CD4-positive, CD25-positive, alpha-beta regulatory T cell (primary cell): ENCODE measurements around the gene MLLT10. TPM values are rescaled to one million over a fixed set of nuclear protein-coding genes. Genes with fewer than 3 reads are reported as not detected.

Experiments used
- ATAC-seq, 2 donors: fragments of 150-1000 bp; cut with Tn5 transposase; one replicate each; pipeline ENCODE4 v1.10.0; 2021; ENCODE audit warnings: low read depth in 2 of 2, moderate number of reproducible peaks in 2 of 2, moderate library complexity in 1 of 2
- DNase-seq, 3 donors: peaks; one replicate each; pipeline versions ENCODE4 v3.0.0 to v3.0.0-alpha.2; 2012 to 2022; ENCODE audit warnings: mixed read lengths in 1 of 3
- H3K27ac ChIP-seq: one replicate; pipeline ENCODE4 v1.7.0; 2013; ENCODE audit warnings: mild to moderate bottlenecking, low read length; ENCODE audit not compliant: insufficient read depth, poor library complexity, severe bottlenecking
- H3K27me3 ChIP-seq: one replicate; pipeline ENCODE4 v1.7.0; 2013; ENCODE audit warnings: low read length; ENCODE audit not compliant: control insufficient read depth, insufficient read depth
- H3K36me3 ChIP-seq: one replicate; pipeline ENCODE4 v1.7.0; 2013; ENCODE audit warnings: mild to moderate bottlenecking, low read length, moderate library complexity; ENCODE audit not compliant: control insufficient read depth, insufficient read depth
- H3K4me1 ChIP-seq: 2 replicates; pipeline ENCODE4 v1.7.0; 2013; ENCODE audit warnings: mild to moderate bottlenecking, low read length; ENCODE audit not compliant: insufficient read depth, control insufficient read depth, poor library complexity, severe bottlenecking
- H3K4me3 ChIP-seq: one replicate; pipeline ENCODE4 v1.7.0; 2013; ENCODE audit warnings: low read depth, mild to moderate bottlenecking, low read length, moderate library complexity
- H3K9me3 ChIP-seq, 2 experiments: 1 replicate in 1 of 2; 2 replicates in 1 of 2; pipeline ENCODE4 v1.7.0; 2013; ENCODE audit warnings: low read length in 2 of 2, mild to moderate bottlenecking in 1 of 2, moderate library complexity in 1 of 2; ENCODE audit not compliant: control insufficient read depth in 2 of 2
- H3K27ac Mint-ChIP-seq, 3 donors: one replicate each; pipeline ENCODE4 v1.8.0; 2020 to 2022; ENCODE audit warnings: mild to moderate bottlenecking in 3 of 3, mixed read lengths in 3 of 3, moderate library complexity in 2 of 3
- H3K27me3 Mint-ChIP-seq: one replicate; pipeline ENCODE4 v1.8.0; 2022; ENCODE audit warnings: mild to moderate bottlenecking, mixed read lengths
- H3K36me3 Mint-ChIP-seq: one replicate; pipeline ENCODE4 v1.8.0; 2020; ENCODE audit warnings: mixed read lengths
- H3K4me1 Mint-ChIP-seq, 4 donors: one replicate each; pipeline ENCODE4 v1.8.0; 2020 to 2022; ENCODE audit warnings: mixed read lengths in 4 of 4, mild to moderate bottlenecking in 1 of 4
- H3K4me3 Mint-ChIP-seq, 4 donors: one replicate each; pipeline ENCODE4 v1.8.0; 2020 to 2022; ENCODE audit warnings: mild to moderate bottlenecking in 4 of 4, mixed read lengths in 4 of 4, moderate library complexity in 3 of 4
- H3K9me3 Mint-ChIP-seq, 7 donors: one replicate each; pipeline ENCODE4 v1.8.0; 2020 to 2022; ENCODE audit warnings: mixed read lengths in 7 of 7, mild to moderate bottlenecking in 3 of 7, moderate library complexity in 2 of 7
- polyA plus RNA-seq, 4 donors: library from polyadenylated mRNA; unstranded; fragments of 300-500 nt; fragmentation: Illumina TruSeq; gene quantifications; one replicate each; pipeline ENCODE4 v1.2.3, GENCODE V29; 2021
- total RNA-seq: library from RNA; stranded (reverse); gene quantifications from one replicate; pipeline ENCODE4 v1.2.3, GENCODE V29; 2022

MLLT10 gene
- total and polyA plus RNA-seq, 5 donors from 2014 or later, result 5.8 to 81.9 (median 8.1) TPM

GRCh38 chr10:21692916-21693315, 158.9 kb downstream of the MLLT10 start:
- H3K27me3 Mint-ChIP-seq, result no peaks in the 10 kb centered on the region
- peaks cover 51% of the 10 kb centered on the region for H3K36me3 Mint-ChIP-seq
- DNase-seq, result no peak

GRCh38 chr10:21693418-21693817, 159.4 kb downstream of the MLLT10 start:
- H3K4me3 Mint-ChIP-seq, result no peak overlapping the region
- no peak for DNase-seq
- no peaks in the 10 kb centered on the region for H3K9me3 ChIP-seq
- no peak for ATAC-seq
- H3K27me3 Mint-ChIP-seq, result no peaks in the 10 kb centered on the region
- H3K36me3 ChIP-seq, result peaks cover 20% of the 10 kb centered on the region
- no peaks in the 10 kb centered on the region for H3K27me3 ChIP-seq
- H3K4me1 Mint-ChIP-seq, result peaks cover 13 to 23% (median 16%) of the 10 kb centered on the region in 4 donors
- H3K27ac ChIP-seq, result no peak overlapping the region
- peaks cover 3% of the 10 kb centered on the region for H3K4me1 ChIP-seq
- H3K4me3 ChIP-seq, result no peak overlapping the region
- H3K9me3 Mint-ChIP-seq, result peaks cover 0 to 3% (median 0%) of the 10 kb centered on the region in 7 donors
- peaks cover 54% of the 10 kb centered on the region for H3K36me3 Mint-ChIP-seq
- peak overlapping the region in 2 of 3 donors; percentile 0 to 2 for H3K27ac Mint-ChIP-seq

More at GRCh38 chr10:21692916-21693315, 158.9 kb downstream of the MLLT10 start:
- no peak overlapping the region for H3K27ac ChIP-seq
- no peak overlapping the region for H3K27ac Mint-ChIP-seq
- H3K36me3 ChIP-seq, result peaks cover 18% of the 10 kb centered on the region
- peaks cover 12 to 23% (median 15%) of the 10 kb centered on the region in 4 donors for H3K4me1 Mint-ChIP-seq
- no peaks in the 10 kb centered on the region for H3K9me3 ChIP-seq
- peaks cover 3% of the 10 kb centered on the region for H3K4me1 ChIP-seq
- H3K4me3 ChIP-seq, result no peak overlapping the region
- H3K27me3 ChIP-seq, result no peaks in the 10 kb centered on the region
- no peak overlapping the region for H3K4me3 Mint-ChIP-seq
- ATAC-seq, result no peak
- H3K9me3 Mint-ChIP-seq, result peaks cover 0 to 3% (median 0%) of the 10 kb centered on the region in 7 donors

- H3K4me3 Mint-ChIP-seq, result no peak overlapping the region
- H3K9me3 Mint-ChIP-seq, result peaks cover 0 to 8% (median 2%) of the 10 kb centered on the region in 7 donors
- no peak overlapping the region for H3K27ac Mint-ChIP-seq
- no peaks in the 10 kb centered on the region for H3K27me3 Mint-ChIP-seq
- no peak overlapping the region for H3K4me3 ChIP-seq
- peaks cover 22% of the 10 kb centered on the region for H3K36me3 ChIP-seq
- H3K4me1 ChIP-seq, result peaks cover 3% of the 10 kb centered on the region
- no peak overlapping the region for H3K27ac ChIP-seq
- DNase-seq, result no peak
- peaks cover 5% of the 10 kb centered on the region in 2 experiments for H3K9me3 ChIP-seq
- peaks cover 12 to 23% (median 15%) of the 10 kb centered on the region in 4 donors for H3K4me1 Mint-ChIP-seq
- no peak for ATAC-seq
- H3K36me3 Mint-ChIP-seq, result peaks cover 61% of the 10 kb centered on the region
- no peaks in the 10 kb centered on the region for H3K27me3 ChIP-seq
Measured at GRCh38 chr10:21694631-21695030, 160.6 kb downstream of the MLLT10 start.

GRCh38 chr10:21696302-21696701, 162.3 kb downstream of the MLLT10 start:
- Mint-ChIP-seq H3K4me3 (no peak overlapping the region), H3K27ac (no peak overlapping the region), H3K36me3 (peaks cover 64% of the 10 kb centered on the region), H3K27me3 (no peaks in the 10 kb centered on the region), H3K9me3 (peaks cover 0 to 24% (median 6%) of the 10 kb centered on the region in 7 donors), H3K4me1 (peaks cover 11 to 22% (median 15%) of the 10 kb centered on the region in 4 donors)
- Histone ChIP-seq H3K36me3 (peaks cover 23% of the 10 kb centered on the region), H3K4me1 (peaks cover 3% of the 10 kb centered on the region), H3K27ac (no peak overlapping the region), H3K4me3 (no peak overlapping the region), H3K27me3 (no peaks in the 10 kb centered on the region), H3K9me3 (peaks cover 17 to 19% of the 10 kb centered on the region in 2 experiments)
- DNase-seq (no peak), ATAC-seq (no peak)

- Mint-ChIP-seq H3K4me1 (peaks cover 14 to 40% (median 29%) of the 10 kb centered on the region in 4 donors), H3K9me3 (peaks cover 0 to 27% (median 12%) of the 10 kb centered on the region in 7 donors), H3K36me3 (peaks cover 55% of the 10 kb centered on the region), H3K4me3 (no peak overlapping the region), H3K27me3 (no peaks in the 10 kb centered on the region), H3K27ac (no peak overlapping the region)
- Histone ChIP-seq H3K9me3 (peaks cover 17 to 19% of the 10 kb centered on the region in 2 experiments), H3K36me3 (peaks cover 16% of the 10 kb centered on the region), H3K27me3 (no peaks in the 10 kb centered on the region), H3K4me3 (no peak overlapping the region), H3K27ac (no peak overlapping the region), H3K4me1 (peaks cover 16% of the 10 kb centered on the region)
- DNase-seq, result no peak
- no peak for ATAC-seq
Measured at GRCh38 chr10:21699575-21699974, 165.5 kb downstream of the MLLT10 start.

GRCh38 chr10:21700474-21700873, 166.4 kb downstream of the MLLT10 start:
- H3K4me3 Mint-ChIP-seq, result no peak overlapping the region
- H3K9me3 Mint-ChIP-seq, result peaks cover 0 to 27% (median 12%) of the 10 kb centered on the region in 7 donors
- H3K27me3 Mint-ChIP-seq, result no peaks in the 10 kb centered on the region
- ATAC-seq (no peak), DNase-seq (peak in 1 of 3 donors; percentile 19)
- Histone ChIP-seq H3K4me1 (peaks cover 15% of the 10 kb centered on the region), H3K27ac (no peak overlapping the region), H3K36me3 (peaks cover 16% of the 10 kb centered on the region), H3K27me3 (no peaks in the 10 kb centered on the region), H3K4me3 (no peak overlapping the region), H3K9me3 (peaks cover 17 to 19% of the 10 kb centered on the region in 2 experiments)
- no peak overlapping the region for H3K27ac Mint-ChIP-seq
- peaks cover 51% of the 10 kb centered on the region for H3K36me3 Mint-ChIP-seq
- H3K4me1 Mint-ChIP-seq, result peaks cover 14 to 38% (median 32%) of the 10 kb centered on the region in 4 donors

GRCh38 chr10:21702633-21703111, 168.6 kb downstream of the MLLT10 start:
- DNase-seq, result peak in 2 of 3 donors; percentile 45 to 61
- Mint-ChIP-seq H3K27me3 (no peaks in the 10 kb centered on the region), H3K9me3 (peaks cover 0 to 27% (median 12%) of the 10 kb centered on the region in 7 donors), H3K36me3 (peaks cover 48% of the 10 kb centered on the region), H3K4me1 (peaks cover 23 to 38% (median 35%) of the 10 kb centered on the region in 4 donors), H3K27ac (peak overlapping the region in 2 of 3 donors; percentile 4 to 49), H3K4me3 (peak overlapping the region; percentile 6 to 76 (median 26))
- Histone ChIP-seq H3K36me3 (peaks cover 13% of the 10 kb centered on the region), H3K4me1 (peaks cover 14% of the 10 kb centered on the region), H3K9me3 (peaks cover 17 to 19% of the 10 kb centered on the region in 2 experiments), H3K27ac (no peak overlapping the region), H3K27me3 (no peaks in the 10 kb centered on the region), H3K4me3 (peak overlapping the region; percentile 45)
- peak in 1 of 2 donors; percentile 39 for ATAC-seq
